GM23248 (cell line): ENCODE measurements around the gene TMEM174. TPM values are rescaled to one million over a fixed set of nuclear protein-coding genes. Genes with fewer than 3 reads are reported as not detected.

Source experiments
- DNase-seq: peaks from one replicate; pipeline ENCODE4 v3.0.0-alpha.2; 2015
- H2AFZ ChIP-seq: fragments of 200-600 bp; sonication (generic); 2 replicates; pipeline ENCODE4 v1.6.1; 2016; ENCODE audit warnings: antibody characterized with exemption
- H3F3A ChIP-seq: fragments of 200-600 bp; sonication (generic); 2 replicates; pipeline ENCODE4 v1.6.1; 2016; ENCODE audit warnings: mild to moderate bottlenecking, antibody characterized with exemption, mixed run types; ENCODE audit not compliant: insufficient read depth
- H3K27ac ChIP-seq: fragments of 200-600 bp; sonication (generic); 2 replicates; pipeline ENCODE4 v1.5.1; 2016; ENCODE audit warnings: mild to moderate bottlenecking
- H3K27me3 ChIP-seq: fragments of 200-600 bp; sonication (generic); replicated peaks from 2 replicates; pipeline ENCODE4 v1.6.1; 2016; ENCODE audit warnings: mild to moderate bottlenecking; ENCODE audit not compliant: insufficient read depth
- H3K36me3 ChIP-seq: fragments of 200-600 bp; sonication (generic); 2 replicates; pipeline ENCODE4 v1.6.1; 2016; ENCODE audit warnings: low read depth, mild to moderate bottlenecking
- H3K4me1 ChIP-seq: fragments of 200-600 bp; sonication (generic); 2 replicates; pipeline ENCODE4 v1.6.1; 2016; ENCODE audit warnings: mild to moderate bottlenecking; ENCODE audit not compliant: insufficient read depth
- H3K4me2 ChIP-seq: fragments of 200-600 bp; sonication (generic); one replicate; pipeline ENCODE4 v1.6.1; 2016; ENCODE audit warnings: mild to moderate bottlenecking; ENCODE audit not compliant: unreplicated experiment
- H3K4me3 ChIP-seq: fragments of 200-600 bp; sonication (generic); 2 replicates; pipeline ENCODE4 v1.5.1; 2016; ENCODE audit warnings: mild to moderate bottlenecking
- H3K79me2 ChIP-seq: fragments of 200-600 bp; sonication (generic); 2 replicates; pipeline ENCODE4 v1.6.1; 2016; ENCODE audit warnings: mild to moderate bottlenecking; ENCODE audit not compliant: insufficient read depth
- H3K9ac ChIP-seq: fragments of 200-600 bp; sonication (generic); 2 replicates; pipeline ENCODE4 v1.6.1; 2016; ENCODE audit warnings: mild to moderate bottlenecking
- H3K9me2 ChIP-seq: fragments of 200-600 bp; sonication (generic); 2 replicates; pipeline ENCODE4 v1.6.1; 2016; ENCODE audit warnings: mixed run types, mild to moderate bottlenecking, moderate library complexity; ENCODE audit not compliant: insufficient read depth
- H3K9me3 ChIP-seq: fragments of 200-600 bp; sonication (generic); one replicate; pipeline ENCODE4 v1.6.1; 2017; ENCODE audit warnings: low read depth
- H4K20me1 ChIP-seq: fragments of 200-600 bp; sonication (generic); 2 replicates; pipeline ENCODE4 v1.6.0; 2016; ENCODE audit not compliant: insufficient read depth
- EZH2 ChIP-seq: fragments of 200-600 bp; sonication (generic); IDR thresholded peaks from 2 replicates; pipeline ENCODE4 v1.6.1; 2018; ENCODE audit warnings: antibody characterized with exemption, mild to moderate bottlenecking; ENCODE audit not compliant: insufficient read depth, poor library complexity, severe bottlenecking
- EZH2phosphoT487 ChIP-seq: fragments of 200-600 bp; sonication (generic); IDR thresholded peaks from 2 replicates; pipeline ENCODE4 v1.6.1; 2018; ENCODE audit warnings: antibody characterized with exemption, moderate library complexity, mild to moderate bottlenecking, low read depth; ENCODE audit not compliant: insufficient read depth
- WGBS, 2 experiments: methylation state at CpG; one replicate each; pipeline ENCODE4 v1.1.6; 2015 to 2017; ENCODE audit warnings: low lambda C conversion rate in 2 of 2, low coverage in 1 of 2; ENCODE audit errors: missing lambda C conversion rate in 2 of 2; 5-methylcytosine and 5-hydroxymethylcytosine counted together
- in situ Hi-C: fragments of 300-500 bp; cut with MboI; formaldehyde crosslinking; loops from 2 replicates; pipeline ENCODE4 v1.15.0; 2020
- polyA plus RNA-seq: library from polyadenylated mRNA; unstranded; fragments of >200 nt; fragmentation: Nextera tagmentation; extraction: Ambion mirVana; gene quantifications from 2 replicates; pipeline ENCODE4 v1.2.1, GENCODE V29; 2016
- total RNA-seq: library from RNA; depleted of rRNA; stranded (reverse); fragments of >200 nt; shearing (Covaris generic); gene quantifications from 2 replicates; pipeline ENCODE4 v1.2.3, GENCODE V29; 2014; rRNA removed

The TMEM174 gene
- total RNA-seq (not detected in 2 replicates), polyA plus RNA-seq (not detected in 2 replicates)

GRCh38 chr5:73172951-73173350 is at the start of gene TMEM174:
TMEM174 (plus strand) TSS chr5:73173193; CDS start chr5:73173244, 51 bp downstream.
- Histone ChIP-seq H3K36me3 (no peaks in the 10 kb centered on the region), H3K4me1 (no peaks in the 10 kb centered on the region), H3K9me2 (no peaks in the 10 kb centered on the region), H3K9me3 (no peaks in the 10 kb centered on the region), H3K4me2 (no peak within 1 kb of the TSS), H3K9ac (no peak within 1 kb of the TSS), H2AFZ (no peak within 1 kb of the TSS), H3K79me2 (no peaks in the 10 kb centered on the region), H4K20me1 (no peaks in the 10 kb centered on the region), H3F3A (no peaks in the 10 kb centered on the region), H3K4me3 (no peak within 1 kb of the TSS), H3K27me3 (no peaks in the 10 kb centered on the region), H3K27ac (no peak within 1 kb of the TSS)
- 96% methylated on average over 5 of the region's 5 CpGs for WGBS, 2 experiments
- in situ Hi-C loops = no loop called here
- DNase-seq = no peak
- TF ChIP-seq EZH2 (no peak), EZH2phosphoT487 (no peak)

DNA sequence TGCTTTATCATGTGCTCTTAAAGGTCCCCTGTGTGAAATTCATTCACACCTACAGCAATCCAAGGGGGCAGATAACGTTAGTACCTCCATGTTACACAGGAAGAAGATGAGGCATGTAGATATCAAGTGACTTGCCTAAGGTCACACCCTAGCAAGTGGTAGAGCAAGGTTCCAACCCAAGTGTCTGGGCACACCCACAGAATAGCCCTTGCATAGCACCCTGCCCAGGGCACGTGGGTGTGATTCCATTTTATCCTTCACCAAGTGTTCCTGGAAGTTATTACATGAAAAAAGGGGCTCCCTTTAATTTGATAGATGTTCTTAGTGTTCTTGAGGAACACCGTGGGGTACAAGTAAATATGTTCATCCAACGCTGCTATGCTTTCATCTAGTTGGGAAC is 47.7 kb upstream of the TMEM174 start:
- Histone ChIP-seq H2AFZ (no peak overlapping the region), H3K27ac (no peak overlapping the region), H3K36me3 (no peaks in the 10 kb centered on the region), H3K79me2 (peaks cover 6% of the 10 kb centered on the region; the same call in 1 of the 2 replicates), H3K9me2 (no peaks in the 10 kb centered on the region), H3K4me3 (no peak overlapping the region), H3K27me3 (no peaks in the 10 kb centered on the region), H3F3A (peaks cover 24% of the 10 kb centered on the region), H4K20me1 (no peaks in the 10 kb centered on the region), H3K9me3 (no peaks in the 10 kb centered on the region), H3K9ac (no peak overlapping the region), H3K4me1 (peaks cover 20% of the 10 kb centered on the region), H3K4me2 (no peak overlapping the region)
- in situ Hi-C loops = no loop called here
- WGBS, 2 experiments = 88 to 90% methylated on average over 4 of the region's 4 CpGs
- no peak for TF ChIP-seq EZH2
- TF ChIP-seq EZH2phosphoT487 = no peak
- DNase-seq = no peak

GRCh38 chr5:73126381-73126780 is 46.6 kb upstream of the TMEM174 start:
- in situ Hi-C loops = no loop called here
- H3K4me2 ChIP-seq = no peak overlapping the region
- DNase-seq = no peak

GRCh38 chr5:73126957-73127356 is 46.0 kb upstream of the TMEM174 start:
- no peaks in the 10 kb centered on the region for H3K9me3 ChIP-seq
- no peak overlapping the region for H3K4me3 ChIP-seq
- in situ Hi-C loops = no loop called here
- no peaks in the 10 kb centered on the region for H3K27me3 ChIP-seq
- H3K36me3 ChIP-seq = no peaks in the 10 kb centered on the region
- no peak overlapping the region for H3K27ac ChIP-seq
- H3K4me1 ChIP-seq = peaks cover 14% of the 10 kb centered on the region
- TF ChIP-seq EZH2phosphoT487 (no peak), EZH2 (no peak)
- H3K9me2 ChIP-seq = no peaks in the 10 kb centered on the region
- no peak overlapping the region for H3K4me2 ChIP-seq
- no peak overlapping the region for H2AFZ ChIP-seq
- DNase-seq = no peak
- H3K9ac ChIP-seq = no peak overlapping the region
- H4K20me1 ChIP-seq = no peaks in the 10 kb centered on the region
- H3F3A ChIP-seq = peaks cover 12% of the 10 kb centered on the region
- WGBS, 2 experiments = 87 to 100% methylated on average over 1 of the region's 1 CpG
- no peaks in the 10 kb centered on the region for H3K79me2 ChIP-seq

More at GRCh38 chr5:73126381-73126780, 46.6 kb upstream of the TMEM174 start:
- 78 to 84% methylated on average over 4 of the region's 4 CpGs for WGBS, 2 experiments
- no peaks in the 10 kb centered on the region for H3K27me3 ChIP-seq
- H3F3A ChIP-seq = peaks cover 18% of the 10 kb centered on the region
- H4K20me1 ChIP-seq = no peaks in the 10 kb centered on the region
- no peak overlapping the region for H3K27ac ChIP-seq
- H3K79me2 ChIP-seq = 0 out of 2 replicates have a peak, but pooled peaks cover 3% of the 10 kb centered on the region
- H3K4me1 ChIP-seq = peaks cover 14% of the 10 kb centered on the region
- no peaks in the 10 kb centered on the region for H3K9me3 ChIP-seq
- no peaks in the 10 kb centered on the region for H3K9me2 ChIP-seq
- TF ChIP-seq EZH2 (no peak), EZH2phosphoT487 (no peak)
- no peaks in the 10 kb centered on the region for H3K36me3 ChIP-seq
- H2AFZ ChIP-seq = no peak overlapping the region
- no peak overlapping the region for H3K9ac ChIP-seq
- no peak overlapping the region for H3K4me3 ChIP-seq

DNA sequence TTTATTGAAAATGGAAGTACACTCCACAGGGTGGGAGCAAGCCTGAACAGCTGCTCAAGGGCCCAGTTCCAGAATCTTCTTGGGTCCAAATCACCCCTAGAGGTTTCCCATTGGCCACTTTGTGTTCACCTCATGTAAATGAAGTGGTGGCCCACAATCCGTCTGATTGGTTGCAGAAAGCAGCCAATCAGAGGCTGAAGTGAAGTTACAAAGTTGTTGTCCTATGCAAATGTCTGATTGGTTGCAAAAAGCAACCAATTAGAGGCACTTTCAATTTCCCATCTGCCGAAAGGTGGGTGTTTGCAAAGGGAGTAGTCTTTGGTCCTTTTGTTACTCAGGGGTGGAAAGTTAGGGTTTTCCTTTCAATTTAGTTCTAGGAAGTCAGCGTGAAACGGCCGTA is 43.9 kb upstream of the TMEM174 start:
- no peaks in the 10 kb centered on the region for H3K36me3 ChIP-seq
- WGBS, 2 experiments = 90 to 93% methylated on average over 5 of the region's 5 CpGs
- H3K27ac ChIP-seq = no peak overlapping the region
- no peaks in the 10 kb centered on the region for H3K79me2 ChIP-seq
- no peak overlapping the region for H3K4me3 ChIP-seq
- no peaks in the 10 kb centered on the region for H3F3A ChIP-seq
- DNase-seq = no peak
- no peaks in the 10 kb centered on the region for H3K9me2 ChIP-seq
- H3K9ac ChIP-seq = no peak overlapping the region
- H3K9me3 ChIP-seq = no peaks in the 10 kb centered on the region
- no peak overlapping the region for H3K4me2 ChIP-seq
- in situ Hi-C loops = no loop called here
- no peaks in the 10 kb centered on the region for H4K20me1 ChIP-seq
- no peaks in the 10 kb centered on the region for H3K27me3 ChIP-seq
- TF ChIP-seq EZH2phosphoT487 (no peak), EZH2 (no peak)
- H2AFZ ChIP-seq = no peak overlapping the region
- H3K4me1 ChIP-seq = no peaks in the 10 kb centered on the region
